Measurements from ENCODE around the gene HPS6. TPM values are rescaled to one million over a fixed set of nuclear protein-coding genes. Genes with fewer than 3 reads are reported as not detected.

Gene HPS6
- total and polyA plus RNA-seq, 2 experiments from 2014 or later, result 10.9 to 46.9 TPM

DNA sequence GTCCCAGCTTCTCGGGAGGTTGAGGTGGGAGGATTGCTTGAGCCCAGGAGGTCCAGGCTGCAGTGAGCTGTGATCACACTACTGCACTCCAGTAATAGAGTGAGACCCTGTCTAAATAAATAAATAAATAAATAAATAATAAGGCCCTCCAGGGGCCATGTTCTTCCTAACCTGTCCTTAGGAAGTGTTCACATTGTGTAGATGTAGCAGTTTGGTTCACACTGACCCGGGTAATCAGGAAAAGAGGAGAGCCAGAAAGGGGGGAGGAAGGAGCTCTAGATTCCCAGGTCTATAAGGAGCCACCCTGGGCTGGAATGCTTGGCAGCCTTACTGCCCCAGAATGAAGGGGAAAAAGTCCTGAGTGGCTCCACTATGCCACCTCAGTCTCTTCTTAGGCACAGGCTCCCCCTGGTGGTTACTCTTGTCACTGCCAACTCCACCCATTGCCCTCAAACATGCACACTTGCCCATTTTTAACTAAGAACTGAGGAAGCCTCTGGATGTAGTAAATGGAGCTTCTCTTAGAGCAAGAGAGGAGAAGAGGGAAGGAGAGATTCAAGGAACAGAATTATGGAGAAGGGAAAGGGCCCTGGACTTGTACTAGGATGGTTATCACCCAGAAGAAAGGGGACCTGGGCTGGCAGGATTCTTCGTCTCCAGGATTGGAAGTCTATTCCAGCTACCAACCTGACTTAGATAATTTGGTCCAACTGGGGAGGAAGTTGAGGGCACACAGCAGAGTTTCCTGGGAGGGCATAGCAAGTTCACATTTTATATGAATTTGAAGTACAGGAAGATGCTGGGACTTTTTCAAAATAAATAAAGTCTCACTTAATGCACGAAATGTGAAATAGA is 7.8 kb downstream of the HPS6 start:
- H3K9me2 ChIP-seq (ENCODE audit: insufficient read depth), result no peaks in the 10 kb centered on the region
- H3K36me3 ChIP-seq (ENCODE audit: low read depth), result no peaks in the 10 kb centered on the region
- no peaks in the 10 kb centered on the region for H3F3A ChIP-seq (ENCODE audit: insufficient read depth)
- no peak overlapping the region for H3K4me3 ChIP-seq
- peak; percentile 85 for DNase-seq
- in situ Hi-C loops (cut with MboI), result no loop called here
- H2AFZ ChIP-seq, result no peak overlapping the region
- H4K20me1 ChIP-seq (ENCODE audit: insufficient read depth), result no peaks in the 10 kb centered on the region
- TF ChIP-seq EZH2phosphoT487 (IDR thresholded peaks at IDR 0.05; ENCODE audit: insufficient read depth, low read depth), result no peak
- no peak for TF ChIP-seq EZH2 (IDR thresholded peaks at IDR 0.05; ENCODE audit: insufficient read depth, poor library complexity, severe bottlenecking)
- 69 to 73% methylated on average over 4 of the region's 4 CpGs for WGBS, 2 experiments (ENCODE audit: low coverage in 1 of 2, low lambda C conversion rate in 2 of 2, missing lambda C conversion rate in 2 of 2)
- H3K9me3 ChIP-seq (ENCODE audit: low read depth), result no peaks in the 10 kb centered on the region
- no peak overlapping the region for H3K4me2 ChIP-seq (ENCODE audit: unreplicated experiment)
- H3K4me1 ChIP-seq (ENCODE audit: insufficient read depth), result no peaks in the 10 kb centered on the region
- no peak overlapping the region for H3K27ac ChIP-seq
- H3K27me3 ChIP-seq (replicated peaks; ENCODE audit: insufficient read depth), result no peaks in the 10 kb centered on the region
- H3K9ac ChIP-seq, result no peak overlapping the region
- peaks cover 23% of the 10 kb centered on the region for H3K79me2 ChIP-seq (ENCODE audit: insufficient read depth)

DNA sequence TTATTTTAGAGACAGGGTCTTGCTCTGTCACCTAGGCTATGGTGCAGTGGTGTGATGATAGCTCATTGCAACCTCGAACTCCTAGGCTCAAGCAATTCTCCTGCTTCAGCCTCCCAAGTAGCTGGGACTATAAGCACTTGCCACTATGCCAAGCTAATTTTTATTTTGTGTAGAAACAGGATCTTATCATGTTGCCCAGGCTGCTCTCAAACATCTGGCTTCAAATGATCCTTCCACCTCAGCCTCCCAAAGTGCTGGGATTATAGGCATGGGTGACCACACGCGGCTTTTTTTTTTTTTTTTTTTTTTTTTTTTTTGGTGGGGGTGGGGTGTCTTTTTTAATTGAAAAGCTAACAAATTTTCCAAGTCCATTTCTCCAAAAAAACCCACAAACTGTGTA is 18.4 kb downstream of the HPS6 start:
- Histone ChIP-seq H3K4me3 (no peak overlapping the region), H3K4me1 (ENCODE audit: insufficient read depth) (no peaks in the 10 kb centered on the region), H3K36me3 (ENCODE audit: low read depth) (no peaks in the 10 kb centered on the region), H4K20me1 (ENCODE audit: insufficient read depth) (no peaks in the 10 kb centered on the region), H3F3A (ENCODE audit: insufficient read depth) (no peaks in the 10 kb centered on the region), H3K9me3 (ENCODE audit: low read depth) (no peaks in the 10 kb centered on the region), H3K9me2 (ENCODE audit: insufficient read depth) (no peaks in the 10 kb centered on the region), H2AFZ (no peak overlapping the region), H3K79me2 (ENCODE audit: insufficient read depth) (no peaks in the 10 kb centered on the region), H3K27me3 (replicated peaks; ENCODE audit: insufficient read depth) (no peaks in the 10 kb centered on the region), H3K27ac (no peak overlapping the region), H3K4me2 (ENCODE audit: unreplicated experiment) (no peak overlapping the region), H3K9ac (no peak overlapping the region)
- TF ChIP-seq EZH2phosphoT487 (IDR thresholded peaks at IDR 0.05; ENCODE audit: insufficient read depth, low read depth), result no peak
- no peak for TF ChIP-seq EZH2 (IDR thresholded peaks at IDR 0.05; ENCODE audit: insufficient read depth, poor library complexity, severe bottlenecking)
- 89 to 91% methylated on average over 3 of the region's 3 CpGs for WGBS, 2 experiments (ENCODE audit: low coverage in 1 of 2, low lambda C conversion rate in 2 of 2, missing lambda C conversion rate in 2 of 2)
- DNase-seq, result no peak
- in situ Hi-C loops (cut with MboI), result no loop called here

DNA sequence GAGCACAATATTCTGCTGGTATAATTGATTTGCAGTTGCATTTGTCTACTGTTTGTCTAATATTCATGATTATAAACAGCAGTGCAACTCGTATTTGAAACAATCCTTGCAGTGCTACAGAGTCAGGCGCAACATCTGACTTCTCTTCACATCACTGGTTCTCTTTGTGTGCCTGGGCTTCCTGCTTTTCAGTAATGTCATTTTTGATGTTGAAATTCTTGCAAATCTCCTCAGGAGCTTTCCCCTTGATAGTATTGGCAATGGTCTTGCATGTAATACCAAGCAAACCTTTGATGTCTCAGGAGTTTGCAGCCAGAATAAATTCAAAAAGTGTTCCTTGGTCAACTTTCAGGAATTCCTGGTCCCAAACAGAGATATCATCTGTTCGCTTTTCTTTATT is 20.2 kb downstream of the HPS6 start:
- Histone ChIP-seq H3K9ac (no peak overlapping the region), H3K79me2 (ENCODE audit: insufficient read depth) (no peaks in the 10 kb centered on the region), H4K20me1 (ENCODE audit: insufficient read depth) (no peaks in the 10 kb centered on the region), H3K27ac (no peak overlapping the region), H2AFZ (no peak overlapping the region), H3K4me2 (ENCODE audit: unreplicated experiment) (no peak overlapping the region), H3K36me3 (ENCODE audit: low read depth) (no peaks in the 10 kb centered on the region), H3K9me3 (ENCODE audit: low read depth) (no peaks in the 10 kb centered on the region), H3K4me3 (no peak overlapping the region), H3K27me3 (replicated peaks; ENCODE audit: insufficient read depth) (no peaks in the 10 kb centered on the region), H3K9me2 (ENCODE audit: insufficient read depth) (no peaks in the 10 kb centered on the region), H3F3A (ENCODE audit: insufficient read depth) (no peaks in the 10 kb centered on the region), H3K4me1 (ENCODE audit: insufficient read depth) (no peaks in the 10 kb centered on the region)
- TF ChIP-seq EZH2 (IDR thresholded peaks at IDR 0.05; ENCODE audit: insufficient read depth, poor library complexity, severe bottlenecking) (no peak), EZH2phosphoT487 (IDR thresholded peaks at IDR 0.05; ENCODE audit: insufficient read depth, low read depth) (no peak)
- in situ Hi-C loops (cut with MboI), result no loop called here
- WGBS, 2 experiments (ENCODE audit: low coverage in 1 of 2, low lambda C conversion rate in 2 of 2, missing lambda C conversion rate in 2 of 2), result 78 to 82% methylated on average over 3 of the region's 3 CpGs
- no peak for DNase-seq

DNA sequence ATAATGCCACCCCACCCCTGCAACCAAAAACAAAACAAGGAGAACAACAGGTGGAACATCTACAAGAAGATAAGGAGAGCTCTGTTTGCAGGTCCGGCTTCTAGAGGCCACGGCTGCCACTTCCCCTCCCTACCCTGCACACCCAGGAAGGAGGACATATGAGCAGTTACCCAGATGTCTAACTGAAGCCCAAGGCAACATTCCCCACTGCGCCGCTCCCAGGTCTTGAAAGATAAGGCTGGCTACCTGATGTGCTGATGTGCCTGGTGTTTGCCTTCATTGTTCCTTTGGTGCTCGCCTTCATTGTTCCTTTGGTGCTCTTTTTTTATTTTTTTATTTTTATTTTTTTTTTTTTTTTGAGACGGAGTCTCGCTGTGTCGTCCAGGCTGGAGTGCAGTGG is 21.0 kb downstream of the HPS6 start:
- no peak for TF ChIP-seq EZH2phosphoT487 (IDR thresholded peaks at IDR 0.05; ENCODE audit: insufficient read depth, low read depth)
- no peak for TF ChIP-seq EZH2 (IDR thresholded peaks at IDR 0.05; ENCODE audit: insufficient read depth, poor library complexity, severe bottlenecking)
- Histone ChIP-seq H3K4me1 (ENCODE audit: insufficient read depth) (no peaks in the 10 kb centered on the region), H3F3A (ENCODE audit: insufficient read depth) (no peaks in the 10 kb centered on the region), H3K79me2 (ENCODE audit: insufficient read depth) (no peaks in the 10 kb centered on the region), H2AFZ (no peak overlapping the region), H3K9ac (no peak overlapping the region), H4K20me1 (ENCODE audit: insufficient read depth) (no peaks in the 10 kb centered on the region), H3K9me2 (ENCODE audit: insufficient read depth) (no peaks in the 10 kb centered on the region), H3K36me3 (ENCODE audit: low read depth) (no peaks in the 10 kb centered on the region), H3K9me3 (ENCODE audit: low read depth) (no peaks in the 10 kb centered on the region), H3K27me3 (replicated peaks; ENCODE audit: insufficient read depth) (no peaks in the 10 kb centered on the region), H3K4me3 (no peak overlapping the region), H3K4me2 (ENCODE audit: unreplicated experiment) (no peak overlapping the region), H3K27ac (no peak overlapping the region)
- 97 to 99% methylated on average over 8 of the region's 8 CpGs for WGBS, 2 experiments (ENCODE audit: low coverage in 1 of 2, low lambda C conversion rate in 2 of 2, missing lambda C conversion rate in 2 of 2)
- no peak for DNase-seq
- in situ Hi-C loops (cut with MboI), result no loop called here

Measured in GM23248 (cell line).